A549 treated with DMSO at 1 μM for 4 hours (cell line): ENCODE measurements around the gene MYOCOS. TPM values are rescaled to one million over a fixed set of nuclear protein-coding genes. Genes with fewer than 3 reads are reported as not detected.

ENCODE experiments used
- total RNA-seq: library from RNA; stranded (reverse); fragments of 200-300 nt; extraction: Qiagen RNA extraction; gene quantifications from 5 replicates; pipeline ENCODE4 v1.2.3, GENCODE V29; 2022; ENCODE audit warnings: low read depth

Gene MYOCOS
- total RNA-seq: not detected in 5 replicates

GRCh38 chr1:171622152-171622462 is at the start of gene MYOCOS:
MYOCOS (plus strand) TSS chr1:171622243; CDS start chr1:171623884, 1,641 bp downstream.

GRCh38 chr1:171652234-171652822 is 30.3 kb downstream of the MYOCOS start, which contains the start of gene MYOC:
MYOC (minus strand) TSS chr1:171652688; CDS start chr1:171652611, 77 bp downstream.

Other genes with a start within 250 kb of the MYOCOS start
- gene PRRC2C, start 136.7 kb upstream of the MYOCOS start, total RNA-seq: 74.2 to 94.9 TPM (median 87.1 TPM) in 5 replicates
- gene MYOC, start 30.4 kb downstream of the MYOCOS start, total RNA-seq: not detected in 5 replicates
- 2.7 to 6.1 TPM (median 5.0 TPM) in 5 replicates for gene VAMP4, start 119.8 kb downstream of the MYOCOS start, total RNA-seq
- 43.8 to 51.9 TPM (median 50.4 TPM) in 5 replicates for gene METTL13, start 159.4 kb downstream of the MYOCOS start, total RNA-seq
- 0.43 to 1.1 TPM (median 0.70 TPM) in 5 replicates for gene DNM3, start 219.3 kb downstream of the MYOCOS start, total RNA-seq